HT1080 (cell line): Measurements from ENCODE around the gene PHKB. TPM values are rescaled to one million over a fixed set of nuclear protein-coding genes. Genes with fewer than 3 reads are reported as not detected.
"Not testable (repeated sequence)": the region's sequence is repeated elsewhere in the genome, so short reads cannot be mapped to it uniquely, and the experiment has no call there.

ENCODE experiments used
- DNase-seq: peaks from one replicate; pipeline ENCODE4 v3.0.0-alpha.2; 2015; ENCODE audit warnings: low read depth
- total RNA-seq: library from RNA; depleted of rRNA; stranded (reverse); fragments of >200 nt; shearing (Covaris generic); gene quantifications from 2 replicates; pipeline ENCODE4 v1.2.3, GENCODE V29; 2014

Gene PHKB
- total RNA-seq, 1 experiment from 2014 or later: 35.5 TPM

DNA sequence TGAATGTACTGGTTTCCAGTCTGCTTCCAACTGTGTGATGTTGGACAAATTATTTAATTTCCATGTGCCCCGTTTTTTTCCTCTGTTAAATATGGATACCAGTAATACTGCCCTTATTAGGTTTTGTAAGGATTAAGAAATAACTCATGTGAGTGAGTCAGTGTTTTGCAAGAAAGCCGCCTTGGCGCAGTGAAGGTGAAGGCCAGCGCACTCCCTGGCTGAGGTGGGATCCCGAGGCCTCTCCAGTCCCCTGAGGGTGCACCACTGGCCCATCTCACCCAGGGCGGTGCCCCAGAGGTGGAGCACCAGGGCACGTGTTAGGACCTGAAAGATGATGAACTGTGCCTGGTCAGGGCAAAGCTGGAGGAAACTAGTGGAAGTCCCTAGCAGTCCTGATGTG lies 43.5 kb downstream of the PHKB start:
- no peak for DNase-seq

DNA sequence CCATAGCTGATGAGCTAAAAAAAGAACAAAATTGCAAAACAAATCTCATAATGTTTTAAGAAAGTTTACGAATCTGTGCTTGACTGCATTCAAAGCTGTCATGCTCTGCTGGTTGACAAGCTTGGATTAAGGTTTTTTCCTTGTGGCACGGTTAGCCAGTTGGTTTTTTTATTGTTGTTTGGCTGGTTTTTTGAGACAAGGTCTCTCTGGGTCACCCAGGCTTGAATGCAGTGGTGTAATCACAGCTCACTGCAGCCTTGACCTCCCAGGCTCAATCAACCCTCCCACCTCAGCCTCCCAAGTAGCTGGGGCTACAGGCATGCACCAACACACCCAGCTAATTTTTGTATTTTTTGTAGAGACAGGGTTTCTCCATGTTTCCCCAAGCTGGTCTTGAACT lies 45.7 kb downstream of the PHKB start:
- DNase-seq: no peak

DNA sequence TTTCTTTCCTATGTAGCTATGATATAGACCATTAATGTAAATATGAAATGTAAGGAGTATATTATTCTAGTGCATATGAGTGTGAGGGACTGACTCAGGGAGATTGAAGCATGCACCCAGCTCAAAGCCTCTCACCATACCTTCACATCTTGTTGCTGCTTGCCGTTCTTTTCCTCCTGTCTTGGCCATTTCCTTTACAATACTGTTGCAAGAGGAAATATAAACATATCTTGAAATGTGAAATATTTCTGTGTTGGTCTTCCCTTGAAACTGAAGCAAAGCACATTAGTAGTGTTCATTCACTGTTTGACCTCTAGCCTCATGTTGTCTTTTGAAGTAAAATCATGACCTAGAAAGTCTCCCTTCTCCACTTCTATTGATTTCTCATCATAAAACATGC lies 46.6 kb downstream of the PHKB start:
- DNase-seq: no peak

- peak; percentile 20 for DNase-seq
These were observed 50.8 kb downstream of the PHKB start for GRCh38 chr16:47511882-47512281.

DNA sequence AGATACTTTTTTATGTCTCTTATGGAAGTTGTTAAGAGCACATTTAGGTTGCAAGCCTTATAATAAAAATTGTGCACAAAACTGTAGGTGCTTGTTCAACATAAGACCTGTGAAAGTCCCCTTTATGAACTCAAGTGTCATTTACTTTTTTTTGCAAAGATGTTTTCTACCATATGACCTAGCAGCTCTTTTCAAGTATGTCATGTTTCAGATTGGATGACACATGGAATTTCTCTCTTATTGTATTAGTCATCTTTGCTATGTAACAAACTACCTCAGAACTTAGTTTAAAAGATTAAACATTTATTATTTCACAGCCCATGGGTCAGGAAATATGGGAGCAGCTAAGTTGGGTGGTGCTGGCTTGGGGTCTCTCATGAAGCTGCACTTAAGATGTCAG lies 57.9 kb downstream of the PHKB start:
- DNase-seq: peak; percentile 8

- no peak for DNase-seq
These were observed 58.4 kb downstream of the PHKB start for GRCh38 chr16:47519546-47519945.

- no peak for DNase-seq
These were observed 59.0 kb downstream of the PHKB start for GRCh38 chr16:47519996-47520679.

DNA sequence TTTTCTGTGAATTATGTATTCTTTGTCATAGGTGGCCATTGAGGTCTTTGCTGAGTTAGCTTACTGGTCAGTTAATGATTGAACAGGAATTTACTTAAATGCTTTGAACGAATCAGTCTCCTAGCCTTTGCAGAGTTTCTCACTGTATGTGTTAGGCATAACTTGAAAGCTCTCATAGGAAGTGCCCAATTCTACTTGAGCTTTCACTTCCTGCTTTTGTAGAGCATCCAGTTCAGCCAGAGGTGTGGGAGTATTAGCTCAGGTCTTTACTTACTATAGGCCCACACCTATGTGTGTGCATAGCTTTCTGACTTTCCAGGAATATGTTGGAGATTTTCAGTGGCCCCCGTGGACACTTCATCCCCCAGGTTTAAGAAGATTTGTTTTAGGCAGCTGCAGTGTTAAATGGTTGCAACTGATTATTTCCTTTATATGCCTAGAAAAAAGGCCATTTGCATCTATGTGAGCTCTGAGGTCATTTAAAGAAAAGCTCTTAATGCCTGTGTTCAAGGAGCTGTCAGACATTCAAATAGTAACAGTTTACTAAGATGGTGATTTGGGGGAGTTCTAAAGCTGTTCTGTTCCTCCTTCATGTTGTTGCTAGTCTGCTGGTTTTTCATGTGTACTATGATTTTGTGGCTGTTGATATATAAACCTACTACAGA lies 62.3 kb downstream of the PHKB start:
- DNase-seq: no peak

DNA sequence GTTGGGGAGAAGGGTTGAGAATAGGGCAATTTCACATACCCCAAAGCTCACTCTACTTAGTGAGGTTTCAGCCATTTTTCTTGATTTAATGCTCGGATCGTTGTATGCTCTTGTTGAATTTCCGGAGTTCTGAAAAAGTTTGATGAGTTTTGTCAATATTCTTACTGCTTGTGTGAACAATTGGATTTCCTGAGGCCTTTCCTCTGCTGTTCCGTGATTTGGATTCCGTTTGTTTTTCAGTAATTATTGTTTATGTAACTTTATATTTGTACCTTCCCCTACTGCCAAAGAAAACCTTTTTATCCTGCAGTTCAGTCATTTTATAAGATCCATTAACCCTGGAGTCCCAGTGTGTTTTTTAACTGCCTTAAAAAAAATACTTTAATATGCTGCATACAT lies 62.9 kb downstream of the PHKB start:
- DNase-seq: no peak

- DNase-seq: peak; percentile 4
These were observed 67.3 kb downstream of the PHKB start for GRCh38 chr16:47528431-47528830.

GRCh38 chr16:47533744-47534292 lies 72.7 kb downstream of the PHKB start:
- DNase-seq: no peak

- no peak for DNase-seq
These were observed 77.3 kb downstream of the PHKB start for GRCh38 chr16:47538472-47538871.

- not testable (repeated sequence) for DNase-seq
These were observed 78.9 kb downstream of the PHKB start for GRCh38 chr16:47539707-47540670.

GRCh38 chr16:47541135-47541534 lies 80.0 kb downstream of the PHKB start:
- DNase-seq: not testable (repeated sequence)

GRCh38 chr16:47544255-47544654 lies 83.1 kb downstream of the PHKB start:
- DNase-seq: not testable (repeated sequence)

- DNase-seq: not testable (repeated sequence)
These were observed 90.1 kb downstream of the PHKB start for GRCh38 chr16:47551185-47551584.

- DNase-seq: not testable (repeated sequence)
These were observed 90.6 kb downstream of the PHKB start for GRCh38 chr16:47551767-47552166.

GRCh38 chr16:47553853-47554564 lies 92.9 kb downstream of the PHKB start:
- no peak for DNase-seq

DNA sequence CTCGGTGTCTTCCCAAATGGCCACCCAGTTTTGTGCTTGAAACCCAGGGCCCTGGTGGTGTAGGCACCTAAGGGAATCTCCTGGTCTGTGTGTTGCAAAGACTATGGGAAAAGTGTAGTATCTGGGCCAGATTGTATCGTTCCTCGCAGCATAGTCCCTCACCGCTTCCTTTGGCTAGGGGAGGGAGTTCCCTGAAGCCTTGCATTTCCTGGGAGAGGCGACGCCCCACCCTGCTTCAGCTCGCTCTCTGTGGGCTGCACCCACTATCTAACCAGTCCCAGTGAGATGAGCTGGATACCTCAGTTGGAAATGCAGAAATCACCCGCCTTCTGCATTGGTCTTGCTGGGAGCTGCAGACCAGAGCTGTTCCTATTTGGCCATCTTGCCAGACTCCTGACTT lies 93.5 kb downstream of the PHKB start:
- not testable (repeated sequence) for DNase-seq

DNA sequence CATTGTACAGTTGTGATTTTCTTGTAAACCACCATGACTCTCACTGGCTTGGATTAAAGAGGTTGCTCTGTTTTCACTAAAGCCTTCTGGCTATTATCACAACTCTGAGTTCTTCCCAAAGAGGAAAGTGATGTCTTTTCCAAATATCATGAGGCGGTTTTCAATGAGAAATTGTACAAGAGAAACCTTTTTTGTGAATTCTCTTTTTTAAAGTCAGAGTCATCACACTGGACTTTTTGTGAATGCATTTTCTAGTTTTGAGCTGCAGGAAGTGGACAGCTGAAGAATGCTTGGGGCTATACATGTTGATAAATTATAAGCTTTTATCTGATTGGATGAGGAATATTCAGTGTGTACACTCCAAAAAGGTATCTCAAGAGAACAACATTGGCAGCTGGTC lies 100.2 kb downstream of the PHKB start:
- no peak for DNase-seq

GRCh38 chr16:47562366-47562765 lies 101.2 kb downstream of the PHKB start:
- no peak for DNase-seq
